Liver (tissue), 9 donors: ENCODE data around the gene GOSR1. TPM values are rescaled to one million over a fixed set of nuclear protein-coding genes. Genes with fewer than 3 reads are reported as not detected.

ENCODE experiments used
- DNase-seq: peaks from one replicate; pipeline ENCODE4 v3.0.0-alpha.2; 2017; ENCODE audit warnings: low spot score
- H3K27ac ChIP-seq, 2 donors: one replicate each; pipeline ENCODE4 v1.7.0; 2013; ENCODE audit warnings: inconsistent platforms in 2 of 2, low read length in 2 of 2, control low read depth in 1 of 2, low read depth in 1 of 2, mild to moderate bottlenecking in 1 of 2
- H3K27me3 ChIP-seq, 4 donors: one replicate each; pipeline versions ENCODE4 v1.6.1 to v1.7.0; 2013; ENCODE audit warnings: low read length in 3 of 4, inconsistent platforms in 1 of 4, mild to moderate bottlenecking in 1 of 4, moderate library complexity in 1 of 4; ENCODE audit not compliant: control insufficient read depth in 4 of 4, insufficient read depth in 4 of 4
- H3K36me3 ChIP-seq, 4 donors: one replicate each; pipeline versions ENCODE4 v1.6.1 to v1.7.0; 2013; ENCODE audit warnings: low read length in 3 of 4, mild to moderate bottlenecking in 3 of 4, low read depth in 1 of 4, moderate library complexity in 1 of 4; ENCODE audit not compliant: control insufficient read depth in 4 of 4, insufficient read depth in 3 of 4
- H3K4me1 ChIP-seq, 4 donors: one replicate each; pipeline versions ENCODE4 v1.6.1 to v1.7.0; 2013; ENCODE audit warnings: low read length in 3 of 4, mild to moderate bottlenecking in 3 of 4, moderate library complexity in 1 of 4; ENCODE audit not compliant: control insufficient read depth in 4 of 4, insufficient read depth in 4 of 4
- H3K4me3 ChIP-seq, 3 donors: one replicate each; pipeline versions ENCODE4 v1.6.1 to v1.7.0; 2013; ENCODE audit warnings: low read length in 3 of 3, control low read depth in 1 of 3, low read depth in 1 of 3, mild to moderate bottlenecking in 1 of 3
- H3K9ac ChIP-seq, 2 donors: one replicate each; pipeline ENCODE4 v1.7.0; 2013; ENCODE audit warnings: low read length in 2 of 2, mild to moderate bottlenecking in 2 of 2, moderate library complexity in 2 of 2, control low read depth in 1 of 2, low read depth in 1 of 2
- H3K9me3 ChIP-seq, 4 donors: one replicate each; pipeline versions ENCODE4 v1.6.1 to v1.7.0; 2013; ENCODE audit warnings: low read length in 3 of 4; ENCODE audit not compliant: control insufficient read depth in 4 of 4
- ATF3 ChIP-seq: IDR thresholded peaks from 2 replicates; pipeline ENCODE4 v1.6.1; 2016; ENCODE audit warnings: antibody characterized with exemption
- EGR1 ChIP-seq, 2 donors: IDR thresholded peaks; 2 replicates each; pipeline ENCODE4 v1.6.1; 2016 to 2018; ENCODE audit warnings: antibody characterized with exemption in 2 of 2, low read depth in 2 of 2
- FOXA2 ChIP-seq: IDR thresholded peaks from 2 replicates; pipeline ENCODE4 v1.6.1; 2016; ENCODE audit warnings: antibody characterized with exemption
- GABPA ChIP-seq, 2 donors: IDR thresholded peaks in 1 of 2; conservative IDR thresholded peaks in 1 of 2; 2 replicates each; pipeline ENCODE4 v1.6.1; 2016; ENCODE audit warnings: antibody characterized with exemption in 2 of 2, mild to moderate bottlenecking in 1 of 2, moderate library complexity in 1 of 2
- HNF4A ChIP-seq, 2 donors: conservative IDR thresholded peaks; 2 replicates each; pipeline ENCODE4 v1.6.1; 2016; ENCODE audit warnings: antibody characterized with exemption in 2 of 2, mild to moderate bottlenecking in 2 of 2
- HNF4G ChIP-seq: IDR thresholded peaks from 2 replicates; pipeline ENCODE4 v1.6.1; 2016; ENCODE audit warnings: antibody characterized with exemption
- JUND ChIP-seq, 2 donors: IDR thresholded peaks; 2 replicates each; pipeline ENCODE4 v1.6.1; 2016; ENCODE audit warnings: antibody characterized with exemption in 2 of 2
- MAX ChIP-seq: IDR thresholded peaks from 2 replicates; pipeline ENCODE4 v1.6.1; 2016; ENCODE audit warnings: antibody characterized with exemption
- REST ChIP-seq: IDR thresholded peaks from 2 replicates; pipeline ENCODE4 v1.6.1; 2016; ENCODE audit warnings: antibody characterized with exemption, mild to moderate bottlenecking
- RXRA ChIP-seq, 2 donors: IDR thresholded peaks; 2 replicates each; pipeline ENCODE4 v1.6.1; 2017 to 2018; ENCODE audit warnings: antibody characterized with exemption in 2 of 2, mild to moderate bottlenecking in 1 of 2
- SP1 ChIP-seq: IDR thresholded peaks from 2 replicates; pipeline ENCODE4 v1.6.1; 2018; ENCODE audit warnings: antibody characterized with exemption, mild to moderate bottlenecking
- TAF1 ChIP-seq: conservative IDR thresholded peaks from 2 replicates; pipeline ENCODE4 v1.6.1; 2016; ENCODE audit warnings: antibody characterized with exemption, mild to moderate bottlenecking
- YY1 ChIP-seq: IDR thresholded peaks from 2 replicates; pipeline ENCODE4 v1.6.1; 2016; ENCODE audit warnings: antibody characterized with exemption, mild to moderate bottlenecking
- ZBTB33 ChIP-seq: IDR thresholded peaks from 2 replicates; pipeline ENCODE4 v1.6.1; 2016; ENCODE audit warnings: antibody characterized with exemption
- WGBS: extraction: QIAGEN DNeasy Blood & Tissue Kit; methylation state at CpG from one replicate; pipeline ENCODE4 v1.1.7; 2013; 5-methylcytosine and 5-hydroxymethylcytosine counted together
- polyA plus RNA-seq, 2 donors: library from polyadenylated mRNA; stranded (reverse) in 1 of 2; unstranded in 1 of 2; fragments of 200-250 nt in 1 of 2; fragments of >200 nt in 1 of 2; fragmentation: Nextera tagmentation in 1 of 2; extraction: Ambion mirVana in 1 of 2; gene quantifications; one replicate each; pipeline versions ENCODE4 v1.2.1 to v1.2.3, GENCODE V29; 2013 to 2015
- total RNA-seq, 2 donors: library from RNA; depleted of rRNA; stranded (reverse); fragments of >200 nt; gene quantifications; one replicate each; pipeline ENCODE4 v1.2.3, GENCODE V29; 2014
- donor health status: healthy.
- donor health status: healthy.
- donor health status: healthy.
- donor health status: healthy.
- donor health status: healthy.

GOSR1 gene
- total and polyA plus RNA-seq, 4 donors = 15.0 to 40.4 (median 26.3) TPM

GRCh38 chr17:30493780-30494179 lies 16.6 kb downstream of the GOSR1 start:
- TF ChIP-seq EGR1 (IDR thresholded peaks at IDR 0.05; ENCODE audit: low read depth in 2 of 2) = no peak
- no peaks in the 10 kb centered on the region for H3K4me1 ChIP-seq
- H3K9me3 ChIP-seq = no peaks in the 10 kb centered on the region
- no peak overlapping the region for H3K9ac ChIP-seq
- H3K27me3 ChIP-seq = no peaks in the 10 kb centered on the region
- H3K4me3 ChIP-seq = no peak overlapping the region
- no peak overlapping the region for H3K27ac ChIP-seq
- 72% methylated on average over 2 of the region's 2 CpGs for WGBS
- no peak for DNase-seq
- peaks cover 6 to 78% (median 62%) of the 10 kb centered on the region in 4 donors for H3K36me3 ChIP-seq

- Histone ChIP-seq H3K36me3 (peaks cover 6 to 64% (median 50%) of the 10 kb centered on the region in 4 donors), H3K27ac (no peak overlapping the region), H3K27me3 (no peaks in the 10 kb centered on the region), H3K4me1 (peaks cover 0 to 3% (median 0%) of the 10 kb centered on the region in 4 donors), H3K4me3 (no peak overlapping the region), H3K9ac (no peak overlapping the region), H3K9me3 (no peaks in the 10 kb centered on the region)
- DNase-seq = no peak
- TF ChIP-seq SP1 = no peak
- TF ChIP-seq ZBTB33 = no peak
- no peak for TF ChIP-seq MAX
- no peak for TF ChIP-seq RXRA (IDR thresholded peaks at IDR 0.05)
- no peak for TF ChIP-seq TAF1
- TF ChIP-seq REST = no peak
- no peak for TF ChIP-seq FOXA2
- no peak for TF ChIP-seq GABPA (IDR thresholded peaks at IDR 0.05 in 1 of 2, conservative IDR thresholded peaks at IDR 0.05 in 1 of 2)
- TF ChIP-seq HNF4A (conservative IDR thresholded peaks at IDR 0.05) = no peak
- TF ChIP-seq JUND (IDR thresholded peaks at IDR 0.05) = no peak
- no peak for TF ChIP-seq ATF3
These were observed 18.4 kb downstream of the GOSR1 start for GRCh38 chr17:30495586-30495985.

- no peak overlapping the region for H3K9ac ChIP-seq
- H3K9me3 ChIP-seq = no peaks in the 10 kb centered on the region
- H3K4me3 ChIP-seq = no peak overlapping the region
- DNase-seq = no peak
- peaks cover 7 to 46% (median 26%) of the 10 kb centered on the region in 4 donors for H3K36me3 ChIP-seq
- H3K27ac ChIP-seq = no peak overlapping the region
- H3K4me1 ChIP-seq = peaks cover 0 to 3% (median 0%) of the 10 kb centered on the region in 4 donors
- TF ChIP-seq HNF4G (no peak), HNF4A (conservative IDR thresholded peaks at IDR 0.05) (no peak), FOXA2 (no peak), YY1 (no peak), ATF3 (no peak), GABPA (IDR thresholded peaks at IDR 0.05 in 1 of 2, conservative IDR thresholded peaks at IDR 0.05 in 1 of 2) (no peak)
- 90% methylated on average over 4 of the region's 4 CpGs for WGBS
- no peaks in the 10 kb centered on the region for H3K27me3 ChIP-seq
These were observed 26.4 kb downstream of the GOSR1 start for GRCh38 chr17:30503558-30503957.
